Erythroblast (primary cell): ENCODE results near the gene EDARADD.

ENCODE experiments used
- GATA1 ChIP-seq: IDR thresholded peaks from 2 replicates; pipeline ENCODE4 v1.6.1; 2011; ENCODE audit warnings: low read depth, mild to moderate bottlenecking, control low read depth, low read length, moderate library complexity
- POLR2A ChIP-seq: IDR thresholded peaks from 2 replicates; pipeline ENCODE4 v1.6.1; 2011; ENCODE audit warnings: mild to moderate bottlenecking, low read length

- TF ChIP-seq POLR2A: no peak
- TF ChIP-seq GATA1: no peak
Observed at GRCh38 chr1:236492378-236492777, 98.3 kb downstream of the EDARADD start.
